Keratinocyte (primary cell): ENCODE results near the gene TAS2R14.

ENCODE experiments used
- EZH2 ChIP-seq: IDR thresholded peaks from one replicate; pipeline ENCODE4 v1.6.1; 2012; ENCODE audit warnings: inconsistent platforms, mild to moderate bottlenecking, low read length, moderate library complexity
- TF ChIP-seq, protein P1 (sequence below), 3 experiments: IDR thresholded peaks in 1 of 3; conservative IDR thresholded peaks in 1 of 3; optimal IDR thresholded peaks in 1 of 3; 2 replicates in 2 of 3; 3 replicates in 1 of 3; pipeline versions ENCODE3 to v1.5.1; 2011; ENCODE audit warnings: low read length in 3 of 3, mild to moderate bottlenecking in 3 of 3, moderate library complexity in 2 of 3, control low read depth in 1 of 3, inconsistent platforms in 1 of 3; ENCODE audit not compliant: insufficient read depth in 2 of 3; ENCODE audit errors: extremely low read depth in 1 of 3

DNA sequence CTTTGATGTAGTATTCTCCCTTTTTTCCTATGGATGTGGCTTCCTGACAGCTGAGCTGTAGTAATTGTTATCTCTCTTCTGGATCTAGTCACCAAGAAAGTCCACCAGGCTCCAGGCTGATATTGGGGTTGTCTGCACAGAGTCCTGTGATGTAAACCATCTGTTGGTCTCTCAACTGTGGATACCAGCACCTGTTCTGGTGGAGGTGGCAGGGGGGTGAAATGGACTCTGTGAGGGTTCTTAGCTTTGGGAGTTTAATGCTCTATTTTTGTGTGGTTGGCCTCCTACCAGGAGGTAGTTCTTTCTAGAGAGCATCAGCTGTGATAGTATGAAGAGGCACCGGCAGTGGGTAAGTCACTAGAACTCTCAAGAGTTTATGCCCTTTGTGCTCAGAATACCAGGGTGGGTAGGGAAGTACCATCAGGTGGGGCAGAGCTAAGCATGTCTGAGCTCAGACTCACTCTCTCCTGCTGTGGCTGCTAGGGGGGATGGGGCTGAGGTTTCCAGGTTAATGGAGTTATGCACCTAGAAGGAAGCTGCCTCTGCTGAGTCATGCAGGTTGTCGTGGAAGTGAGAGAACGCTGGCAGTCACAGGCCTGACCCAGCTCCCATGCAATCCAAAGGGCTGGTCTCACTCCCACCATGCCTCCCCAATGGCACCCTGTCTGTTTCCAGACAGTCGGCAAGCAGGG, 3.0 kb upstream of the TAS2R14 start:
- TF ChIP-seq, protein P1, sequence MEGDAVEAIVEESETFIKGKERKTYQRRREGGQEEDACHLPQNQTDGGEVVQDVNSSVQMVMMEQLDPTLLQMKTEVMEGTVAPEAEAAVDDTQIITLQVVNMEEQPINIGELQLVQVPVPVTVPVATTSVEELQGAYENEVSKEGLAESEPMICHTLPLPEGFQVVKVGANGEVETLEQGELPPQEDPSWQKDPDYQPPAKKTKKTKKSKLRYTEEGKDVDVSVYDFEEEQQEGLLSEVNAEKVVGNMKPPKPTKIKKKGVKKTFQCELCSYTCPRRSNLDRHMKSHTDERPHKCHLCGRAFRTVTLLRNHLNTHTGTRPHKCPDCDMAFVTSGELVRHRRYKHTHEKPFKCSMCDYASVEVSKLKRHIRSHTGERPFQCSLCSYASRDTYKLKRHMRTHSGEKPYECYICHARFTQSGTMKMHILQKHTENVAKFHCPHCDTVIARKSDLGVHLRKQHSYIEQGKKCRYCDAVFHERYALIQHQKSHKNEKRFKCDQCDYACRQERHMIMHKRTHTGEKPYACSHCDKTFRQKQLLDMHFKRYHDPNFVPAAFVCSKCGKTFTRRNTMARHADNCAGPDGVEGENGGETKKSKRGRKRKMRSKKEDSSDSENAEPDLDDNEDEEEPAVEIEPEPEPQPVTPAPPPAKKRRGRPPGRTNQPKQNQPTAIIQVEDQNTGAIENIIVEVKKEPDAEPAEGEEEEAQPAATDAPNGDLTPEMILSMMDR (optimal IDR thresholded peaks at IDR 0.05 in 1 of 3, IDR thresholded peaks at IDR 0.05 in 1 of 3, conservative IDR thresholded peaks at IDR 0.05 in 1 of 3; ENCODE audit: extremely low read depth in 1 of 3, insufficient read depth in 2 of 3, low read length in 3 of 3): no peak
- no peak for TF ChIP-seq EZH2
